A549 (cell line): ENCODE data around the gene WSB2.

Source experiments
- BHLHE40 ChIP-seq: IDR thresholded peaks from 2 replicates; pipeline ENCODE4 v1.6.1; 2012; ENCODE audit warnings: low read depth, low read length, inconsistent platforms
- CEBPB ChIP-seq, 2 experiments: fragments of >200 bp in 1 of 2; sonication (Bioruptor Twin) in 1 of 2; formaldehyde crosslinking in 1 of 2; IDR thresholded peaks; 2 replicates each; pipeline ENCODE4 v1.6.1; 2012 to 2016
- CHD4 ChIP-seq: fragments of 200-600 bp; sonication (generic); IDR thresholded peaks from 2 replicates; pipeline ENCODE4 v1.6.1; 2016; ENCODE audit warnings: antibody characterized with exemption, mild to moderate bottlenecking, borderline replicate concordance
- EHMT2 ChIP-seq: fragments of 200-600 bp; sonication (generic); IDR thresholded peaks from 2 replicates; pipeline ENCODE4 v1.6.1; 2016; ENCODE audit warnings: antibody characterized with exemption, low read depth, mild to moderate bottlenecking, moderate library complexity
- FOXS1 ChIP-seq: fragments of 250-450 bp; sonication (Bioruptor Pico); IDR thresholded peaks from 2 replicates; pipeline ENCODE4 v1.5.0; 2020; ENCODE audit warnings: mild to moderate bottlenecking, moderate library complexity
- HDAC2 ChIP-seq: fragments of 200-600 bp; sonication (generic); IDR thresholded peaks from 2 replicates; pipeline ENCODE4 v1.6.1; 2016
- POLR2A ChIP-seq: IDR thresholded peaks from 2 replicates; pipeline ENCODE4 v1.6.1; 2012; ENCODE audit warnings: mild to moderate bottlenecking, low read length
- USF2 ChIP-seq: fragments of 450-650 bp; IDR thresholded peaks from 2 replicates; pipeline ENCODE4 v1.6.1; 2014; ENCODE audit warnings: antibody characterized with exemption
- TF ChIP-seq, protein P1 (sequence below): fragments of >200 bp; sonication (Bioruptor Twin); formaldehyde crosslinking; IDR thresholded peaks from 3 replicates; pipeline ENCODE4 v1.5.1; 2016
- TF ChIP-seq, protein P2 (sequence below): IDR thresholded peaks from 2 replicates; pipeline ENCODE4 v1.6.1; 2012

DNA sequence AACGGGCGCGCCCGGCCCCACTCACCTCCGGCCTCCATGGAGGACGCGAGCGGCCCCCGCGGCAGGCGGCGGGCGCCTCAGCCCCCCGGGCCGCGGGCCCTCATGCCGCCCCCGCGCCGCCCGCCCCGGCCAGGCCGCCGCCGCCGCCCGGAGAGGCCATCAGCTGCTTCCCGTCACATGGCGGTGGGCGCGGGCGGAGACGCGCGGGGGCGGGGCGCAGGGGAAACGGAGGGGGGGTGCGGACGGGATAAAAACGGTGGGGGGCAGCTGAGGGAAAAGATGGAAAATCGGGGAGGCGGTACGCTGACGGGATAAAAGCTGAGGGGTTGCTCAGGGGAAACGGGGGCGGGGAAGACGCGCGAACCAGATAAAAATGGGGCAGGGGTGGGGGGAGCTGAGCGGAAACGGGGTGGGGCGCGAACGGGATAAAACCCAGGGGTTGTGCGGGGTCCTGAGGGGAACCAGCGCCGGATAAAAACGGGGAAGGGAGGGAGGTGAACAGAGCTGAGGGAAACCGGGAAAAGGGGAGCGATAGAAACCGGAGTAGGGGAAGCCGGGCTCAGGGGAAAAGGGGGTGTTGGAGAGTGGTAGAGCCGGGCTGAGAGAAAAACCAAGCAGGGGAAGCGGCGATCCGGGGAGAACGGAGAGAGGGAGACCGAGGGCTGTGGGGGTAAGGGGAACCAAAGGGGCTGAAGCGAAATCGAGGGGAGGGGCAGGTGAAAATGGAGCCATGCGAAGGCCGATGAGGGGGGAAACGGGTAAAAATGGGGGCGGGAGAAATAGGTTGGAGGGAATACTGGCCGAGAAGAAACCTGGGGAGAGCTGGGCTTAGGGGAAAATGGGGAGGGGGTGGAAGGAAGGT, at the start of gene WSB2:
- no peak for TF ChIP-seq FOXS1 (CRISPR knock-in tag)
- peak; percentile 49 for TF ChIP-seq POLR2A
- TF ChIP-seq, protein P1, sequence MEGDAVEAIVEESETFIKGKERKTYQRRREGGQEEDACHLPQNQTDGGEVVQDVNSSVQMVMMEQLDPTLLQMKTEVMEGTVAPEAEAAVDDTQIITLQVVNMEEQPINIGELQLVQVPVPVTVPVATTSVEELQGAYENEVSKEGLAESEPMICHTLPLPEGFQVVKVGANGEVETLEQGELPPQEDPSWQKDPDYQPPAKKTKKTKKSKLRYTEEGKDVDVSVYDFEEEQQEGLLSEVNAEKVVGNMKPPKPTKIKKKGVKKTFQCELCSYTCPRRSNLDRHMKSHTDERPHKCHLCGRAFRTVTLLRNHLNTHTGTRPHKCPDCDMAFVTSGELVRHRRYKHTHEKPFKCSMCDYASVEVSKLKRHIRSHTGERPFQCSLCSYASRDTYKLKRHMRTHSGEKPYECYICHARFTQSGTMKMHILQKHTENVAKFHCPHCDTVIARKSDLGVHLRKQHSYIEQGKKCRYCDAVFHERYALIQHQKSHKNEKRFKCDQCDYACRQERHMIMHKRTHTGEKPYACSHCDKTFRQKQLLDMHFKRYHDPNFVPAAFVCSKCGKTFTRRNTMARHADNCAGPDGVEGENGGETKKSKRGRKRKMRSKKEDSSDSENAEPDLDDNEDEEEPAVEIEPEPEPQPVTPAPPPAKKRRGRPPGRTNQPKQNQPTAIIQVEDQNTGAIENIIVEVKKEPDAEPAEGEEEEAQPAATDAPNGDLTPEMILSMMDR, result no peak
- no peak for TF ChIP-seq CEBPB (IDR thresholded peaks at IDR 0.05)
- no peak for TF ChIP-seq CHD4
- no peak for TF ChIP-seq BHLHE40
- TF ChIP-seq HDAC2, result no peak
- TF ChIP-seq, protein P2, sequence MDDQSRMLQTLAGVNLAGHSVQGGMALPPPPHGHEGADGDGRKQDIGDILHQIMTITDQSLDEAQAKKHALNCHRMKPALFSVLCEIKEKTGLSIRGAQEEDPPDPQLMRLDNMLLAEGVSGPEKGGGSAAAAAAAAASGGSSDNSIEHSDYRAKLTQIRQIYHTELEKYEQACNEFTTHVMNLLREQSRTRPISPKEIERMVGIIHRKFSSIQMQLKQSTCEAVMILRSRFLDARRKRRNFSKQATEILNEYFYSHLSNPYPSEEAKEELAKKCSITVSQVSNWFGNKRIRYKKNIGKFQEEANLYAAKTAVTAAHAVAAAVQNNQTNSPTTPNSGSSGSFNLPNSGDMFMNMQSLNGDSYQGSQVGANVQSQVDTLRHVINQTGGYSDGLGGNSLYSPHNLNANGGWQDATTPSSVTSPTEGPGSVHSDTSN, result no peak
- no peak for TF ChIP-seq USF2
- no peak for TF ChIP-seq EHMT2
